Measurements from ENCODE around the gene MAT2A. TPM values are rescaled to one million over a fixed set of nuclear protein-coding genes. Genes with fewer than 3 reads are reported as not detected.

MAT2A gene
- polyA plus RNA-seq, 1 donor from 2014 or later = 72.2 TPM

DNA sequence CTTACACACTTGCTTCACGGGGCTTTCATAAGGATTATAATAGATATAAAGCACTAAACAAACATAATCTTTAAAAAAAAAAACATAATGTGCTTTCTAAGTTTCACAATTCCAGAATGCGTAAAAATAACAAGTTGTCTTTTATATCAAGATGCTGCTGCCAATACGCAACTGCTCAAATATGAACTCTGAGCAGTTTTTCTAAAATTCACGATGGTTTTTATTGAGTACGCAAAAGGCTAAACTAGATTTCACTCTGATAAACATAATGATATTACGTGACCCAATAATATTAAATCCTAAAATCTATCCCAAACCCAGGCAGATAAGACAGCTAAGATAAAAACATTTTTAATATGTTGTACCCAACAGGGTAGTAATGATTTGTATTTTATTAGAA, 24.6 kb upstream of the MAT2A start:
- Mint-ChIP-seq H3K4me3 (no peak overlapping the region), H3K36me3 (peaks cover 2% of the 10 kb centered on the region), H3K27me3 (no peaks in the 10 kb centered on the region), H3K9me3 (no peaks in the 10 kb centered on the region), H3K27ac (no peak overlapping the region), H3K4me1 (peaks cover 0 to 1% (median 0%) of the 10 kb centered on the region in 3 donors)

DNA sequence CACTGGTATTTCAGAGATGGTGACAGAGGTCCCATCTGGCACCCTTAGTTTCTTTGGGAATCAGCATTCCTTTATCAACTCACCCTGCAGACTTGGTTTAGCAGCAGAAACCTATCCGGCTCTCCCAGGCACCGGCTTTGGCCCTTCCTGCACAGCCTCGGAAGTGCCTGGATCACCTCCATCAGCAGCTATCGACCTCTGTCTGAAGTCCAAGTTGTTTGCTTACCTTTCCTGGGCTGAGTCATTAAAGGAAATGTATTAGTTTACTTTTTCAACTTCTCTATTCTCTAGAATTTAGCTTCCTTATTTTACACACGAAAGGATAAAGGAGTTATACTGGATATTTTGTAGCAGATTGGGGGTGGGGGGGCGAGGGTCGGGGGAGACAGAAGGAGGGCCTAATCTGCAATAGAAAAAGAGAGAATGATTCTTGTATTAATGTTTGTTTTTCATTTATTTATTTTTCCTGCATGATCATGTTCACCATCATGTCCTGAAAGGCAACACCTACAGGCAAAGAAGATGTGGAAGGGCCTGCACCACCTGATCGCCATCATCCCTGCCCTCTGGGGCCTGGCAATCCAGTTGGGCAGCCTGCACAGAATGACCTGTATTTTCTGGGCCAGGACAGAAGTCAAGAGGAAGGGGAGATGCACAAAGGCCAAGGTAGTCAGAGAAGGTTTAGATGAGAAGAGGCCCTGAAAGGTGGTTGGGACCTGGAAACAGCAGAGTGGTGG, 22.1 kb upstream of the MAT2A start:
- Mint-ChIP-seq H3K27ac (no peak overlapping the region), H3K4me3 (no peak overlapping the region), H3K27me3 (no peaks in the 10 kb centered on the region), H3K36me3 (no peaks in the 10 kb centered on the region), H3K4me1 (peaks cover 0 to 1% (median 0%) of the 10 kb centered on the region in 3 donors), H3K9me3 (no peaks in the 10 kb centered on the region)

DNA sequence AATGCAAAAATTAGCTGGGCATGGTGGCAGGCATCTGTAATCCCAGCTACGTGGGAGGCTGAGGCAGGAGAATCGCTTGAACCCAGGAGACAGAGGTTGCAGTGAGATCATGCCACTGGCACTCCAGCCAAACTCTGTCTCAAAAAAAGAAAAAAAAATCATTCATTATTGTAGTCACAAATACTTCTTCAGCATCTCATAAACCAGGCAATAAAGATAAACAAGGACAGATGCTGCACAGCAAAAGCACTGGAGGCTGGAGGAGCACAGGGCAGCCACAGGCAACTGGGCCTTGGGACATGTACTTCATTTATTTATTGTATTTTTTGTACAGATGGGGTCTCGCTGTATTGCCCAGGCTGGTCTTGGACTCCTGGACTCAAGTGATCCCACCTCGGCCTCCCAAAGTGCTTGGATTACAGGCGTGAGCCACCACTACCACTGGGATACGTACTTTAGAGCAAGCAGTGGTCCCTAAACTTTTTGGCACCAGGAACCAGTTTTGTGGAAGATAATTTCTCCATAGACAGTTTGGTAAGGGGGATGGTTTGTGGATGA, 16.8 kb upstream of the MAT2A start:
- Mint-ChIP-seq H3K9me3 (no peaks in the 10 kb centered on the region), H3K4me3 (no peak overlapping the region), H3K27ac (no peak overlapping the region), H3K4me1 (peaks cover 0 to 5% (median 0%) of the 10 kb centered on the region in 3 donors), H3K27me3 (no peaks in the 10 kb centered on the region), H3K36me3 (no peaks in the 10 kb centered on the region)

DNA sequence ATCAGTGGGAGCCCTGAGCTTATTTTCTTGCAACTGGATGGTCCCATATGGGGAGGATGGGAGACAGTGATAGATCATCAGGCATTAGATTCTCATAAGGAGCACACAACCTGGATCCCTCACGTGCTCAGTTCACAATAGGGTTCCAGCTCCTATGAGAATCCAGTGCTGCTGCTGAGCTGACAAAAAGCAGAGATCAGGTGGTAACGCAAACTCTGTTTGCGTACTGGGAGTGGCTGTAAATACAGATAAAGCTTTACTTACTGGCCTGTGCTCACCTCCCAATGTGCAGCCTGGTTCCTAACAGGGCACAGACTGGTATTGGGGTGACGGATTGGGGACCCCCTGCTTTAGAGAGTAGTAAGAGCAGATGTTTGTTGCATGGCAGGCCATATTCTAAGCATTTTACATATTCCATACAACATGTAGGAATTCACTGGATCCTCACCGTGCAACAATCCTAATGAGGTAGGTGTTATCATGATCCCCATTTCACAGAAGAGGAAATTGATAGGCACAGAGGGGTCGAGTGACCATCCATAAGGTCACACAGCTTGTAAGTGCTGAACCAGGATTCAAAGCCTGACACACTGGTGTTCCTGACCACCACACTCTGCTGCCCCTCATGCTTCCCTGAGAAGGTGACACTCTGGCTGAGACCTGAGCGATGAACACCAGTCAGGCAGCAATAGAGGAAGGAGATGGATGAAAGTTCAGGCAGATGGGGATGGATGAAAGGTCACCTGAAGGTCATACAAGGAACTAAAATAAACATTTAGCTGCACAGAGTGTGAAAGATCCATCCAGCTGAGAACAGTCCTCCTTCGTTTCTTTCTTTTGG, 15.7 kb upstream of the MAT2A start:
- Mint-ChIP-seq H3K36me3 (no peaks in the 10 kb centered on the region), H3K4me3 (no peak overlapping the region), H3K27me3 (peaks cover 2% of the 10 kb centered on the region), H3K27ac (no peak overlapping the region), H3K4me1 (peaks cover 0 to 5% (median 0%) of the 10 kb centered on the region in 3 donors), H3K9me3 (no peaks in the 10 kb centered on the region)

DNA sequence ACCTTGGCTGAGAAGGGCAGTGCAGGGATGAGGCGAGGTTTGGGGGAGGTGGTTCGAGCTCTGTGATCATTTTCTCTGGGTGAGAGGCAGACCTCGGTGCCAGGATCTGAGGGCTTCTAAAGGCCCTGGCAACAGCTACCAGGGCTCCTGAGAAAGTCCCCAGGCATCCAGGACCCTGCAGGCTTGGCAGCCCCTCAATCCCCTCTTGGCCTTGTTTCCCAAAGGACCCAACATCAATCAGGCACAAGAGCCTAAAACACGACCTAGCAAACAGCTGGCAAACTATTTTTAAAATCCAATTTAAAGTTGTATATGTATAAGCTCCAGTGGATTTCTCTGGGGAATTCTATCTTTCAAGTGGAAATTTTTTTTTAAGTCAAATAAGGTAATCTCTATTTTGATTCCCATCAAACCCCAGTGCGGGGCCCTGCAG, 15.0 kb upstream of the MAT2A start:
- peaks cover 0 to 5% (median 0%) of the 10 kb centered on the region in 3 donors for H3K4me1 Mint-ChIP-seq
- H3K4me3 Mint-ChIP-seq = no peak overlapping the region
- no peaks in the 10 kb centered on the region for H3K36me3 Mint-ChIP-seq
- no peak overlapping the region for H3K27ac Mint-ChIP-seq
- H3K9me3 Mint-ChIP-seq = no peaks in the 10 kb centered on the region
- H3K27me3 Mint-ChIP-seq = peaks cover 3% of the 10 kb centered on the region

DNA sequence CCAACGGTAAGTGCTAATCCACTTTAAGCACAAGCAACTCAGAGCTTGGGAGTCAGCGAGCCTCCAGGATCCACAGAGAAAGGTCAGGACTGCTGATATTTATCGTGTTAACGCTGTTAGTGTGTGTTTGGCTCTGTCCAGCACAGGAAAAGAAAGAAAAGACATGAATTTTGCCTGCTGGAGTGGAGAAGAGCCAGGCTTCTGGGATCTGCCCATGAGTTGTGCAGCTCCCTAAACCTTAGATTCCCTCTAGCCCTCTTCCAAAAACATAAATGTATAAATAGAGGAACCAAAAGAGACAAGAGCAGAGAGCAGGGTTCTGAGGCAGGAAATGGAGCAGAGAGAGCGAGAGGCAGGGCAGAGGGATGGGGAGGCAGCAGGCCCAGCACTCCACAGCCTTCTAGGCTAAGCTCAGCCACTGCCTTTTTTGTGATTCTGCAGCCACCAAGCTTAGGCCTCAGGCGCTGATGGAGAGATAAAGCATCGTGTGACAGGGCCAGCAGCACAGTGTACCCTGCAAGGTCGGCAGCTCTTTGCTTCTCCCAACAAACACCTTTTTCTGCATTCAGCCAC, 14.5 kb upstream of the MAT2A start:
- no peak overlapping the region for H3K4me3 Mint-ChIP-seq
- H3K9me3 Mint-ChIP-seq = no peaks in the 10 kb centered on the region
- H3K27ac Mint-ChIP-seq = no peak overlapping the region
- peaks cover 3% of the 10 kb centered on the region for H3K27me3 Mint-ChIP-seq
- H3K36me3 Mint-ChIP-seq = no peaks in the 10 kb centered on the region
- H3K4me1 Mint-ChIP-seq = peaks cover 0 to 5% (median 0%) of the 10 kb centered on the region in 3 donors

DNA sequence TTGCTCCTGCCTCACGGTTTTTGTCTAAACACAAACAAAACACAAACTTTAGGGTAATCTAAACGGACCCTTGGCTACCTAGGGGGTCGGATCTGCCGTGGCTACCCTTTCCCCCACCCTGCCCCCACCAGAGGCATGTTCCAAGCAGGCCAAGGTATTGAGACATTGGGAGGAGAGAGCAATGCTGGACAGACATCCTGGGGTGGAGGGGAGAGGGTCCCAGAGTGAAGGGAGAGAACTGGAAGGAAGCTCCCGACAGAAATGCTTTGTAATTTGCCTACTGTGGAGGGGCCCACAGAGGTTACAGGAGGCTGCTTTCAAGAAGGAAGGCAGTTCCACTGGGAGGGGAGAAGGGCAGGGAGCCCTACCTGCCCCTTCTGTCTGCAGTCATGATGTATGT, 13.9 kb upstream of the MAT2A start:
- Mint-ChIP-seq H3K36me3 (no peaks in the 10 kb centered on the region), H3K27me3 (peaks cover 3% of the 10 kb centered on the region), H3K4me1 (peaks cover 0 to 5% (median 0%) of the 10 kb centered on the region in 3 donors), H3K4me3 (no peak overlapping the region), H3K9me3 (no peaks in the 10 kb centered on the region), H3K27ac (no peak overlapping the region)

GRCh38 chr2:85525567-85525966, 13.4 kb upstream of the MAT2A start:
- Mint-ChIP-seq H3K27ac (no peak overlapping the region), H3K36me3 (no peaks in the 10 kb centered on the region), H3K4me3 (peak overlapping the region in 1 of 4 donors; percentile 3), H3K9me3 (no peaks in the 10 kb centered on the region), H3K27me3 (peaks cover 5% of the 10 kb centered on the region), H3K4me1 (peaks cover 0 to 5% (median 0%) of the 10 kb centered on the region in 3 donors)

DNA sequence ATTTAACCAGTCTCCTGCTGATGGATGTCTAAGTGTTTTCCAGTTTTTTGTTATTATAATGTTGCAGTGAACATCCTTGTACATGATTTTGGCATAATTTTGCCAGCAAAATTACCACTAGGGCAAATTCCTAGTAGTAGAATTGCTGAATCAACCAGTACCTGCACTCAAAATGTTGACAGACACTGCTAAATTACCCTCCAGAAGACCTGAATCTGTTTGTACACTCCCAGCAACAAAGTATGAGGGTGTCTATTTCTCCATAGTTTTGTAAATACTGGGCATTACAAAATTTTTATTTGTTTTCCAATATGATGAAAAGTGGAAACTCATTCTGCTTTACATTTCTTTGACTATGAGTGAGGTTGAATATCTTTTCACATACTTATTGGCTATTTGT, 11.2 kb upstream of the MAT2A start:
- Mint-ChIP-seq H3K27me3 (peaks cover 5% of the 10 kb centered on the region), H3K4me1 (peaks cover 0 to 5% (median 0%) of the 10 kb centered on the region in 3 donors), H3K4me3 (no peak overlapping the region), H3K9me3 (no peaks in the 10 kb centered on the region), H3K36me3 (no peaks in the 10 kb centered on the region), H3K27ac (peak overlapping the region in 1 of 3 donors; percentile 2)

- Mint-ChIP-seq H3K9me3 (no peaks in the 10 kb centered on the region), H3K4me1 (peaks cover 0 to 5% (median 0%) of the 10 kb centered on the region in 3 donors), H3K27me3 (peaks cover 5% of the 10 kb centered on the region), H3K36me3 (no peaks in the 10 kb centered on the region), H3K4me3 (no peak overlapping the region), H3K27ac (no peak overlapping the region)
Observed at GRCh38 chr2:85528355-85528754, 10.6 kb upstream of the MAT2A start.

GRCh38 chr2:85529809-85530208, 9.2 kb upstream of the MAT2A start:
- Mint-ChIP-seq H3K4me3 (no peak overlapping the region), H3K4me1 (peaks cover 0 to 5% (median 0%) of the 10 kb centered on the region in 3 donors), H3K27ac (no peak overlapping the region), H3K27me3 (peaks cover 5% of the 10 kb centered on the region), H3K9me3 (no peaks in the 10 kb centered on the region), H3K36me3 (no peaks in the 10 kb centered on the region)

GRCh38 chr2:85531589-85531988, 7.4 kb upstream of the MAT2A start:
- H3K4me3 Mint-ChIP-seq = no peak overlapping the region
- H3K36me3 Mint-ChIP-seq = no peaks in the 10 kb centered on the region
- H3K4me1 Mint-ChIP-seq = peaks cover 0 to 3% (median 0%) of the 10 kb centered on the region in 3 donors
- peaks cover 5% of the 10 kb centered on the region for H3K27me3 Mint-ChIP-seq
- H3K9me3 Mint-ChIP-seq = peaks cover 0 to 2% (median 0%) of the 10 kb centered on the region in 3 donors
- H3K27ac Mint-ChIP-seq = no peak overlapping the region

GRCh38 chr2:85534099-85534498, 4.9 kb upstream of the MAT2A start:
- Mint-ChIP-seq H3K27ac (no peak overlapping the region), H3K4me3 (peak overlapping the region in 1 of 4 donors; percentile 49), H3K36me3 (no peaks in the 10 kb centered on the region), H3K9me3 (peaks cover 0 to 2% (median 0%) of the 10 kb centered on the region in 3 donors), H3K4me1 (peaks cover 7 to 8% (median 7%) of the 10 kb centered on the region in 3 donors), H3K27me3 (peaks cover 2% of the 10 kb centered on the region)

- Mint-ChIP-seq H3K4me1 (peaks cover 7 to 8% (median 8%) of the 10 kb centered on the region in 3 donors), H3K36me3 (no peaks in the 10 kb centered on the region), H3K27me3 (peaks cover 2% of the 10 kb centered on the region), H3K27ac (no peak overlapping the region), H3K4me3 (peak overlapping the region in 1 of 4 donors; percentile 49), H3K9me3 (peaks cover 0 to 2% (median 0%) of the 10 kb centered on the region in 3 donors)
Observed at GRCh38 chr2:85534881-85535280, 4.1 kb upstream of the MAT2A start.

GRCh38 chr2:85536479-85536878, 2.5 kb upstream of the MAT2A start:
- Mint-ChIP-seq H3K27ac (peak overlapping the region in 2 of 3 donors; percentile 76 to 95), H3K4me1 (peaks cover 16 to 23% (median 20%) of the 10 kb centered on the region in 3 donors), H3K27me3 (no peaks in the 10 kb centered on the region), H3K9me3 (peaks cover 0 to 2% (median 0%) of the 10 kb centered on the region in 3 donors), H3K36me3 (peaks cover 2% of the 10 kb centered on the region), H3K4me3 (peak overlapping the region in 1 of 4 donors; percentile 95)
